Measurements from ENCODE around the gene NEK10.

- TF ChIP-seq, protein P1, sequence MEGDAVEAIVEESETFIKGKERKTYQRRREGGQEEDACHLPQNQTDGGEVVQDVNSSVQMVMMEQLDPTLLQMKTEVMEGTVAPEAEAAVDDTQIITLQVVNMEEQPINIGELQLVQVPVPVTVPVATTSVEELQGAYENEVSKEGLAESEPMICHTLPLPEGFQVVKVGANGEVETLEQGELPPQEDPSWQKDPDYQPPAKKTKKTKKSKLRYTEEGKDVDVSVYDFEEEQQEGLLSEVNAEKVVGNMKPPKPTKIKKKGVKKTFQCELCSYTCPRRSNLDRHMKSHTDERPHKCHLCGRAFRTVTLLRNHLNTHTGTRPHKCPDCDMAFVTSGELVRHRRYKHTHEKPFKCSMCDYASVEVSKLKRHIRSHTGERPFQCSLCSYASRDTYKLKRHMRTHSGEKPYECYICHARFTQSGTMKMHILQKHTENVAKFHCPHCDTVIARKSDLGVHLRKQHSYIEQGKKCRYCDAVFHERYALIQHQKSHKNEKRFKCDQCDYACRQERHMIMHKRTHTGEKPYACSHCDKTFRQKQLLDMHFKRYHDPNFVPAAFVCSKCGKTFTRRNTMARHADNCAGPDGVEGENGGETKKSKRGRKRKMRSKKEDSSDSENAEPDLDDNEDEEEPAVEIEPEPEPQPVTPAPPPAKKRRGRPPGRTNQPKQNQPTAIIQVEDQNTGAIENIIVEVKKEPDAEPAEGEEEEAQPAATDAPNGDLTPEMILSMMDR (IDR thresholded peaks at IDR 0.05) = no peak
- TF ChIP-seq EZH2 (IDR thresholded peaks at IDR 0.05; ENCODE audit: borderline replicate concordance, insufficient read depth, low read depth, low read length, poor library complexity, severe bottlenecking) = no peak
Measured at GRCh38 chr3:27415202-27415601, 46.0 kb upstream of the NEK10 start.

Data from B cell (primary cell).